Lower lobe of right lung (tissue), 2 donors: ENCODE measurements around the gene TDRD10. TPM values are rescaled to one million over a fixed set of nuclear protein-coding genes. Genes with fewer than 3 reads are reported as not detected.

ENCODE experiments used
- ATAC-seq, 2 donors: fragments of 200-7000 bp; cut with Tn5 transposase; one replicate each; pipeline ENCODE4 v1.9.1; 2020 to 2022; ENCODE audit warnings: mild to moderate bottlenecking in 2 of 2, moderate library complexity in 2 of 2
- DNase-seq: peaks from one replicate; pipeline ENCODE4 v3.0.0-alpha.2; 2020
- H3K27ac ChIP-seq: fragments of 200-600 bp; one replicate; pipeline ENCODE4 v1.8.0; 2022
- H3K27me3 ChIP-seq: fragments of 200-600 bp; one replicate; pipeline ENCODE4 v1.8.0; 2022; ENCODE audit warnings: low read depth
- H3K36me3 ChIP-seq: fragments of 200-600 bp; one replicate; pipeline ENCODE4 v1.8.0; 2022; ENCODE audit warnings: mild to moderate bottlenecking
- H3K4me1 ChIP-seq: fragments of 200-600 bp; one replicate; pipeline ENCODE4 v1.8.0; 2022
- H3K4me3 ChIP-seq: fragments of 200-600 bp; one replicate; pipeline ENCODE4 v1.8.0; 2022; ENCODE audit warnings: mild to moderate bottlenecking
- H3K9me3 ChIP-seq: fragments of 200-600 bp; one replicate; pipeline ENCODE4 v1.8.0; 2022
- CTCF ChIP-seq: fragments of 200-600 bp; IDR thresholded peaks from one replicate; pipeline ENCODE4 v1.8.0; 2022; ENCODE audit warnings: antibody characterized with exemption, mild to moderate bottlenecking
- intact Hi-C: fragments of 100-400 bp; cut with DNase I; formaldehyde crosslinking; loops from one replicate; pipeline ENCODE4 v1.11.0; 2022
- total RNA-seq: library from RNA; stranded (reverse); fragmentation: NEBNext Ultra II Directional; extraction: Animal tissue kit (Norgen Biotek cat#: 25700); gene quantifications from one replicate; pipeline ENCODE4 v1.2.1, GENCODE V29; 2021
- donor health status: DM: no; HTN: yes; CAD: no; lungs with severe emphysema.

TDRD10 gene
- total RNA-seq, 1 donor from 2014 or later: 20.2 TPM

- ATAC-seq: peak; percentile 71 to 78
Measured at GRCh38 chr1:154474802-154475201, 27.2 kb upstream of the TDRD10 start.

GRCh38 chr1:154476791-154477190 is 25.2 kb upstream of the TDRD10 start:
- no peak for TF ChIP-seq CTCF
- DNase-seq (no peak), ATAC-seq (no peak)
- no peaks in the 10 kb centered on the region for H3K27me3 ChIP-seq
- H3K4me1 ChIP-seq: peaks cover 46% of the 10 kb centered on the region
- intact Hi-C loops: no loop called here
- H3K9me3 ChIP-seq: no peaks in the 10 kb centered on the region
- H3K4me3 ChIP-seq: no peak overlapping the region
- no peaks in the 10 kb centered on the region for H3K36me3 ChIP-seq
- no peak overlapping the region for H3K27ac ChIP-seq

More at GRCh38 chr1:154474802-154475201, 27.2 kb upstream of the TDRD10 start:
- H3K4me3 ChIP-seq: no peak overlapping the region
- no peaks in the 10 kb centered on the region for H3K27me3 ChIP-seq
- H3K9me3 ChIP-seq: no peaks in the 10 kb centered on the region
- intact Hi-C loops: no loop called here
- TF ChIP-seq CTCF: no peak
- H3K27ac ChIP-seq: peak overlapping the region; percentile 15
- H3K4me1 ChIP-seq: peaks cover 43% of the 10 kb centered on the region
- DNase-seq: peak; percentile 75
- peaks cover 4% of the 10 kb centered on the region for H3K36me3 ChIP-seq

GRCh38 chr1:154478013-154478412 is 24.0 kb upstream of the TDRD10 start:
- Histone ChIP-seq H3K4me1 (peaks cover 46% of the 10 kb centered on the region), H3K36me3 (peaks cover 2% of the 10 kb centered on the region), H3K9me3 (no peaks in the 10 kb centered on the region), H3K27me3 (no peaks in the 10 kb centered on the region), H3K27ac (no peak overlapping the region), H3K4me3 (no peak overlapping the region)
- DNase-seq: no peak
- no peak for ATAC-seq
- TF ChIP-seq CTCF: no peak
- intact Hi-C loops: no loop called here

GRCh38 chr1:154478639-154479038 is 23.4 kb upstream of the TDRD10 start:
- ATAC-seq: peak in 1 of 2 donors; percentile 46
- no peaks in the 10 kb centered on the region for H3K27me3 ChIP-seq
- H3K4me3 ChIP-seq: no peak overlapping the region
- DNase-seq: no peak
- TF ChIP-seq CTCF: peak; percentile 15
- peaks cover 8% of the 10 kb centered on the region for H3K36me3 ChIP-seq
- H3K4me1 ChIP-seq: peaks cover 47% of the 10 kb centered on the region
- no peaks in the 10 kb centered on the region for H3K9me3 ChIP-seq
- intact Hi-C loops: no loop called here
- no peak overlapping the region for H3K27ac ChIP-seq

GRCh38 chr1:154479764-154480421 is 22.1 kb upstream of the TDRD10 start:
- no peaks in the 10 kb centered on the region for H3K27me3 ChIP-seq
- no peaks in the 10 kb centered on the region for H3K9me3 ChIP-seq
- ATAC-seq (peak; percentile 78 to 88), DNase-seq (no peak)
- intact Hi-C loops: no loop called here
- H3K36me3 ChIP-seq: peaks cover 13% of the 10 kb centered on the region
- peak; percentile 94 for TF ChIP-seq CTCF
- peak overlapping the region; percentile 25 for H3K27ac ChIP-seq
- H3K4me3 ChIP-seq: no peak overlapping the region
- peaks cover 43% of the 10 kb centered on the region for H3K4me1 ChIP-seq
